A549 (cell line): Measurements from ENCODE around the gene RGPD8. TPM values are rescaled to one million over a fixed set of nuclear protein-coding genes. Genes with fewer than 3 reads are reported as not detected.

Source experiments
- polyA plus RNA-seq, 4 experiments: library from polyadenylated mRNA; depleted of rRNA in 3 of 4; stranded (reverse); fragments of >200 nt; fragmentation: RNase III in 1 of 4; extraction: RNeasy Plus Mini Kit Qiagen cat#74134 plus additional on column Dnase treatment in 1 of 4; gene quantifications; 2 replicates in 3 of 4; 3 replicates in 1 of 4; pipeline ENCODE4 v1.2.3, GENCODE V29; 2011 to 2017
- small RNA-seq, 6 experiments: library from RNA; depleted of rRNA; stranded (forward); fragments of <200 nt; gene quantifications; one replicate each; pipeline ENCODE3, GENCODE V24; 2012

The RGPD8 gene
- polyA plus RNA-seq, 2 of the 4 experiments (the other 2 are of a cell fraction): 2.7 to 7.6 TPM

Small RNAs within 50 kb of the gene (small RNA-seq; reads per million reads assigned to genes)
- 0 to 0.04 (median 0) reads per million in 6 experiments for gene AC115115.1

Other genes starting within 250 kb of the RGPD8 start
- 10.1 and 20.2 TPM in 2 replicates for gene ZC3H8, start 178.6 kb downstream of the RGPD8 start, polyA plus RNA-seq (2011; rRNA removed)
- gene ZC3H8, start 178.6 kb downstream of the RGPD8 start, polyA plus RNA-seq (2017; fragmentation: RNase III; extraction: RNeasy Plus Mini Kit Qiagen cat#74134 plus additional on column Dnase treatment): 13.2 to 16.5 TPM (median 15.2 TPM) in 3 replicates
- gene ZC3H6, start 158.0 kb downstream of the RGPD8 start, polyA plus RNA-seq (2011; rRNA removed): 1.9 and 2.0 TPM in 2 replicates
- 0.33 to 0.75 TPM (median 0.59 TPM) in 3 replicates for gene ZC3H6, start 158.0 kb downstream of the RGPD8 start, polyA plus RNA-seq (2017; fragmentation: RNase III; extraction: RNeasy Plus Mini Kit Qiagen cat#74134 plus additional on column Dnase treatment)
- gene TTL, start 48.5 kb upstream of the RGPD8 start, polyA plus RNA-seq (2011; rRNA removed): 29.7 and 39.0 TPM in 2 replicates
- gene TTL, start 48.5 kb upstream of the RGPD8 start, polyA plus RNA-seq (2017; fragmentation: RNase III; extraction: RNeasy Plus Mini Kit Qiagen cat#74134 plus additional on column Dnase treatment): 29.8 to 33.1 TPM (median 31.3 TPM) in 3 replicates
- 41.2 and 50.7 TPM in 2 replicates for gene POLR1B, start 108.8 kb upstream of the RGPD8 start, polyA plus RNA-seq (2011; rRNA removed)
- gene POLR1B, start 108.8 kb upstream of the RGPD8 start, polyA plus RNA-seq (2017; fragmentation: RNase III; extraction: RNeasy Plus Mini Kit Qiagen cat#74134 plus additional on column Dnase treatment): 18.9 to 20.6 TPM (median 19.0 TPM) in 3 replicates
- gene CHCHD5, start 151.0 kb upstream of the RGPD8 start, polyA plus RNA-seq (2011; rRNA removed): 15.0 and 17.6 TPM in 2 replicates
- gene CHCHD5, start 151.0 kb upstream of the RGPD8 start, polyA plus RNA-seq (2017; fragmentation: RNase III; extraction: RNeasy Plus Mini Kit Qiagen cat#74134 plus additional on column Dnase treatment): 61.4 to 62.4 TPM (median 62.0 TPM) in 3 replicates
- 86.8 and 88.7 TPM in 2 replicates for gene SLC20A1, start 212.3 kb upstream of the RGPD8 start, polyA plus RNA-seq (2011; rRNA removed)
- 71.0 to 83.6 TPM (median 74.3 TPM) in 3 replicates for gene SLC20A1, start 212.3 kb upstream of the RGPD8 start, polyA plus RNA-seq (2017; fragmentation: RNase III; extraction: RNeasy Plus Mini Kit Qiagen cat#74134 plus additional on column Dnase treatment)